CD14-positive monocyte (primary cell): ENCODE results near the gene BLID. TPM values are rescaled to one million over a fixed set of nuclear protein-coding genes. Genes with fewer than 3 reads are reported as not detected.

Source experiments
- DNase-seq, 3 donors: peaks; one replicate each; pipeline ENCODE4 v3.0.0-alpha.2; 2011 to 2022
- H2AFZ ChIP-seq: 2 replicates; pipeline ENCODE4 v1.6.0; 2012; ENCODE audit warnings: mild to moderate bottlenecking, low read depth, low read length, inconsistent platforms; ENCODE audit not compliant: insufficient read depth, poor library complexity, severe bottlenecking
- H3K27ac ChIP-seq, 2 donors: 1 replicate in 1 of 2; 2 replicates in 1 of 2; pipeline ENCODE4 v1.5.1; 2012 to 2013; ENCODE audit warnings: low read length in 2 of 2, control low read depth in 1 of 2, inconsistent platforms in 1 of 2, low read depth in 1 of 2, mild to moderate bottlenecking in 1 of 2
- H3K27me3 ChIP-seq, 2 donors: one replicate each; pipeline versions ENCODE4 v1.6.0 to v1.6.1; 2011 to 2013; ENCODE audit warnings: low read length in 2 of 2; ENCODE audit not compliant: control insufficient read depth in 2 of 2, insufficient read depth in 2 of 2
- H3K36me3 ChIP-seq, 2 donors: replicated peaks in 1 of 2; 1 replicate in 1 of 2; 2 replicates in 1 of 2; pipeline versions ENCODE4 v1.5.1 to v1.6.1; 2012 to 2013; ENCODE audit warnings: low read length in 2 of 2, control low read depth in 1 of 2, inconsistent platforms in 1 of 2, mild to moderate bottlenecking in 1 of 2; ENCODE audit not compliant: insufficient read depth in 2 of 2, control insufficient read depth in 1 of 2
- H3K4me1 ChIP-seq, 2 donors: 1 replicate in 1 of 2; 2 replicates in 1 of 2; pipeline versions ENCODE4 v1.5.1 to v1.6.1; 2012 to 2013; ENCODE audit warnings: low read length in 2 of 2, control low read depth in 1 of 2, inconsistent platforms in 1 of 2, mild to moderate bottlenecking in 1 of 2, moderate library complexity in 1 of 2; ENCODE audit not compliant: insufficient read depth in 2 of 2, control insufficient read depth in 1 of 2
- H3K4me2 ChIP-seq: replicated peaks from 2 replicates; pipeline ENCODE3; 2012; ENCODE audit warnings: low read length, moderate library complexity, mild to moderate bottlenecking; ENCODE audit not compliant: poor library complexity, severe bottlenecking; ENCODE audit errors: extremely low read depth
- H3K4me3 ChIP-seq, 3 experiments: fragments of 200-600 bp in 1 of 3; sonication (generic) in 1 of 3; replicated peaks in 1 of 3; 1 replicate in 2 of 3; 2 replicates in 1 of 3; pipeline ENCODE4 v1.5.1; 2011 to 2013; ENCODE audit warnings: low read length in 3 of 3, mild to moderate bottlenecking in 3 of 3, control low read depth in 2 of 3, low read depth in 2 of 3, inconsistent platforms in 1 of 3, moderate library complexity in 1 of 3
- H3K79me2 ChIP-seq: 2 replicates; pipeline ENCODE4 v1.6.0; 2012; ENCODE audit warnings: mild to moderate bottlenecking, control low read depth, inconsistent platforms, low read length, moderate library complexity; ENCODE audit not compliant: insufficient read depth
- H3K9ac ChIP-seq: 2 replicates; pipeline ENCODE4 v1.6.0; 2017; ENCODE audit warnings: low read length, mild to moderate bottlenecking; ENCODE audit not compliant: insufficient read depth, poor library complexity, severe bottlenecking
- H3K9me3 ChIP-seq, 2 donors: replicated peaks in 1 of 2; 1 replicate in 1 of 2; 2 replicates in 1 of 2; pipeline versions ENCODE4 v1.5.1 to v1.6.1; 2012 to 2013; ENCODE audit warnings: low read length in 2 of 2, control low read depth in 1 of 2; ENCODE audit not compliant: control insufficient read depth in 1 of 2, insufficient read depth in 1 of 2
- H4K20me1 ChIP-seq: 2 replicates; pipeline ENCODE4 v1.6.0; 2012; ENCODE audit warnings: mild to moderate bottlenecking, low read length, control low read depth, moderate library complexity; ENCODE audit not compliant: insufficient read depth
- H3K27ac Mint-ChIP-seq, 7 donors: one replicate each; pipeline ENCODE4 v1.8.0; 2020; ENCODE audit warnings: mild to moderate bottlenecking in 7 of 7, mixed read lengths in 7 of 7, moderate library complexity in 6 of 7, inconsistent platforms in 2 of 7
- H3K27me3 Mint-ChIP-seq, 3 donors: one replicate each; pipeline ENCODE4 v1.8.0; 2021 to 2022; ENCODE audit warnings: low read depth in 3 of 3, mild to moderate bottlenecking in 3 of 3, mixed read lengths in 3 of 3, moderate library complexity in 3 of 3, inconsistent platforms in 1 of 3
- H3K36me3 Mint-ChIP-seq, 2 donors: one replicate each; pipeline ENCODE4 v1.8.0; 2020; ENCODE audit warnings: mixed read lengths in 2 of 2, inconsistent platforms in 1 of 2, mild to moderate bottlenecking in 1 of 2
- H3K4me1 Mint-ChIP-seq: one replicate; pipeline ENCODE4 v1.8.0; 2020; ENCODE audit warnings: mild to moderate bottlenecking, mixed read lengths
- H3K4me3 Mint-ChIP-seq, 2 donors: one replicate each; pipeline ENCODE4 v1.8.0; 2020; ENCODE audit warnings: mild to moderate bottlenecking in 2 of 2, mixed read lengths in 2 of 2, moderate library complexity in 1 of 2
- H3K9me3 Mint-ChIP-seq, 7 donors: one replicate each; pipeline ENCODE4 v1.8.0; 2020 to 2022; ENCODE audit warnings: mixed read lengths in 7 of 7, mild to moderate bottlenecking in 6 of 7, moderate library complexity in 6 of 7, inconsistent platforms in 2 of 7
- CTCF ChIP-seq: fragments of 200-600 bp; IDR thresholded peaks from one replicate; pipeline ENCODE4 v1.8.0; 2022; ENCODE audit warnings: antibody characterized with exemption, mild to moderate bottlenecking
- WGBS: methylation state at CpG from one replicate; pipeline ENCODE4 v1.1.5; 2013; ENCODE audit warnings: missing lambda C conversion rate; ENCODE audit not compliant: insufficient coverage; 5-methylcytosine and 5-hydroxymethylcytosine counted together
- intact Hi-C, 2 donors: fragments of 100-400 bp; cut with micrococcal nuclease; formaldehyde crosslinking; loops; one replicate each; pipeline versions ENCODE4 v1.15.0 to v1.15.1; 2023
- polyA plus RNA-seq, 3 donors: library from polyadenylated mRNA; depleted of rRNA in 1 of 3; unstranded in 2 of 3; stranded (reverse) in 1 of 3; fragments of 300-500 nt in 2 of 3; fragments of >200 nt in 1 of 3; fragmentation: Illumina TruSeq in 2 of 3; gene quantifications; 1 replicate in 2 of 3; 2 replicates in 1 of 3; pipeline ENCODE4 v1.2.3, GENCODE V29; 2012 to 2021

The BLID gene
- polyA plus RNA-seq, 3 donors = not detected

DNA sequence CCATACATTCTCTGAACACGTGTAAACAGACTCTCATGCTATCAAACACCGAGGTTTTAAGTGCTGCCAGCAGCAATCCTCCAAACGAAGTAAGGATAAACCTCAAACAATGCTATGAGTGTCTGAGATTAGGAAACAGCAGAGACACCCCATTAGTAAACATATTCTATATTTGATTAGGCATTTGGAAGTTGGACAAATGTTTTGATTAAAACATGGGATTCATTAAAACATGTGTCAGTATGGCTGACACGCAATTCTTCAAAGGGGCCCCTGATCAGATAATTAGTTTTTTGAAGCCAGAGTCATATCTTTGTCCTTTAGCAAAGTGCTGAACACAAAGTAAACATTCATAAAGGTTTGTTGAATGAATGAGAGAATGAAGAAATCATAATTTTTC is 33.2 kb upstream of the BLID start:
- whole genome bisulfite sequencing = no CpG with 5 or more reads among the region's 4 CpGs
- Histone ChIP-seq H3K4me1 (no peaks in the 10 kb centered on the region), H2AFZ (no peak overlapping the region), H3K9ac (no peak overlapping the region), H4K20me1 (no peaks in the 10 kb centered on the region), H3K4me3 (no peak overlapping the region), H3K27ac (no peak overlapping the region), H3K9me3 (no peaks in the 10 kb centered on the region), H3K36me3 (no peaks in the 10 kb centered on the region), H3K27me3 (no peaks in the 10 kb centered on the region), H3K79me2 (no peaks in the 10 kb centered on the region), H3K4me2 (no peak overlapping the region)
- no peaks in the 10 kb centered on the region for H3K36me3 Mint-ChIP-seq
- no peak for DNase-seq
- H3K27me3 Mint-ChIP-seq = peaks cover 0 to 12% (median 8%) of the 10 kb centered on the region in 3 donors
- no peaks in the 10 kb centered on the region for H3K4me1 Mint-ChIP-seq
- intact Hi-C loops = no loop called here
- no peak for TF ChIP-seq CTCF
- no peak overlapping the region for H3K27ac Mint-ChIP-seq
- no peak overlapping the region for H3K4me3 Mint-ChIP-seq
- H3K9me3 Mint-ChIP-seq = no peaks in the 10 kb centered on the region

DNA sequence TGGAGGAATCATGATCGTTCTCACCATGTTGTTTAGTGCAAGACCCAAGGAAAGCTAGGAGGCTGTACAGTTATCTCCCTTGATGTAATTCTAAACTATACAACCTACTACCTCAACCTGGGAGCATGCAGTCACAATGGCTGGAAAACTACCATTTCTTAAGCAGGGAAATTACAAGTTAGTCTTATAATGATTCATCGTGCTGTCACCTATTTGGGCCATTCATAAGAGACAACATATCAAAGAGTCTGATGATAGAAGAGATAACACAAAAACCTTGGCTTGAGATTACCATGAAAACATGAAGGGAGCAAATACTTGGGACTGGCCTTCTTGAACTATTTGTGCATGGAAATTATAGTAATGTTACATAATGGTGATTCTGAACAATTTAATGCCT is 30.5 kb upstream of the BLID start:
- Histone ChIP-seq H3K4me2 (no peak overlapping the region), H3K79me2 (no peaks in the 10 kb centered on the region)
- no CpG with 5 or more reads among the region's 2 CpGs for WGBS

More for the DNA sequence above, 30.5 kb upstream of the BLID start:
- no peaks in the 10 kb centered on the region for H3K4me1 ChIP-seq
- H3K27me3 Mint-ChIP-seq = peaks cover 0 to 15% (median 6%) of the 10 kb centered on the region in 3 donors
- H3K27me3 ChIP-seq = no peaks in the 10 kb centered on the region
- no peaks in the 10 kb centered on the region for H3K9me3 Mint-ChIP-seq
- no peak overlapping the region for H3K27ac ChIP-seq
- intact Hi-C loops = no loop called here
- no peaks in the 10 kb centered on the region for H4K20me1 ChIP-seq
- no peak overlapping the region for H2AFZ ChIP-seq
- H3K36me3 Mint-ChIP-seq = no peaks in the 10 kb centered on the region
- H3K36me3 ChIP-seq = no peaks in the 10 kb centered on the region
- H3K9me3 ChIP-seq = no peaks in the 10 kb centered on the region
- no peak for DNase-seq
- TF ChIP-seq CTCF = no peak
- H3K27ac Mint-ChIP-seq = no peak overlapping the region
- no peak overlapping the region for H3K4me3 Mint-ChIP-seq
- H3K4me1 Mint-ChIP-seq = no peaks in the 10 kb centered on the region
- no peak overlapping the region for H3K9ac ChIP-seq
- no peak overlapping the region for H3K4me3 ChIP-seq
